ENCODE data around the gene ZNF646.

- TF ChIP-seq ZNF274 (IDR thresholded peaks at IDR 0.05; ENCODE audit: low read depth, low read length) (no peak), SUZ12 (IDR thresholded peaks at IDR 0.05; ENCODE audit: extremely low read depth, insufficient read depth, insufficient read length) (no peak), YY1 (IDR thresholded peaks at IDR 0.05; ENCODE audit: insufficient read depth, insufficient read length) (no peak)
These were observed 8.3 kb downstream of the ZNF646 start for GRCh38 chr16:31082368-31083045.
